GM21515 (cell line): ENCODE data around the gene USF2.

Source experiments
- ATAC-seq: cut with Tn5 transposase; IDR thresholded peaks from one replicate; pipeline ENCODE4 v1.9.1; 2021; ENCODE audit not compliant: unreplicated experiment

USF2 gene

DNA sequence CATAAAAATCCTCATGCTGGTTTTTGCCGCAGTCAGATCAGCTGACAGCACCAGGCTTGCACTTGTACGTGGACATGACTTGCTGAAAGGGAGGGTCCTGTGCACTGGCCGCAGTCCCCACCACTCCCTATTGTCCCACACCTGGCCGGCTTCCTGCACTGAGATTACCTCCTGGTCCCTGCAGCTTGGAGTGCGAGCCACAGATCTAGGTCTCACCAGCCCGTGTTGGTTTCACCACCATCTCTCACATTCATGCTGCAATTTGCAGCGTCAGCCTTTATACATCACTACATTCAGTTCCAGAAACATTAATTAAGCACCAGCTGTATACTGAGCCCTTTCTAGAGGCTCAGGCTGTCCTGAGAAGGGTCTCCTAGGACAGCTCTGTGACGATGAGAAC, 45.3 kb downstream of the USF2 start:
- ATAC-seq = no peak

DNA sequence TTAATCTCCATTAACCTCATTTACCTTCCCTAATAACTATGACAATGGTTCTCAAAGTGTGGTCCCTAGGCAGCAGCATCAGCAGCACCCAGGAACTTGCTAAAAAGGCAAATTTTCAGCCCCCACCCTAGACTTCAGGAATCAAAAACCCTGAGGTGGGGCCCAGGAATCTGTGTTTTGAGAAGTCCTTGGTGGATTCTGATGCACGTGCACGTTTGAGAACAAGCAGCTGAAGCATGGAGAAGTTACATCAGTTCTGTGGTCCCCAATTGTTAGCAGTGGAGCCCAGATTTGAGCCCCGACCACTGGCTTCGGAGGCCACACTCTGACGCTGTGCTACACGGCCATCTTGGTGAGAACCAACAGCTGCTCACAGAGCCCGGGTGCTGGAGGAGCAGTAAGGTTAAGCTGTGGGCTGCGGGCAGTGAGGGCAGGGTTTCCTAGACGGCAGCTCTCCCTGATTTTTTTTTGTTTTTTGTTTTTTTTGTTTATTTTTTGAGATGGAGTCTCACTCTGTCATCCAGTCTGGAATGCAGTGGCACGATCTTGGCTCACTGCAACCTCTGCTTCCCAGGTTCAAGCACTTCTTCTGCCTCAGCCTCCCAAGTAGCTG, 46.2 kb downstream of the USF2 start:
- no peak for ATAC-seq

DNA sequence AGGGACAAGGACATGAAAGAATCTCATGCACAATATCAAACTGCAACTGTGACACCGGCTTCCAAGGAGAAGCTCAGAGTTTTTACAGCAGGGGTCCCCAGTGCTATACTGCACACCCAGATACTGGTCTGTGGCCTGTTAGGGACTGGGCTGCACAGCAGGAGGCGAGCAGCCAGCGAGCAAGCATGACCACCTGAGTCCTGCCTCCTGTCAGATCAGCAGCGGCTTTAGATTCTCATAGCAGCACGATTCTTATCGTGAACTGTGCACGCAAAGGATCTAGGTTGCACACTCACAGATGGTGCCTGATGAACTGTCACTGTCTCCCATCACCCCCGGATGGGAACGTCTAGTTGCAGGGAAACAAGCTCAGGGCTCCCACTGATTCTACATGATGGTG, 47.1 kb downstream of the USF2 start:
- ATAC-seq = no peak

DNA sequence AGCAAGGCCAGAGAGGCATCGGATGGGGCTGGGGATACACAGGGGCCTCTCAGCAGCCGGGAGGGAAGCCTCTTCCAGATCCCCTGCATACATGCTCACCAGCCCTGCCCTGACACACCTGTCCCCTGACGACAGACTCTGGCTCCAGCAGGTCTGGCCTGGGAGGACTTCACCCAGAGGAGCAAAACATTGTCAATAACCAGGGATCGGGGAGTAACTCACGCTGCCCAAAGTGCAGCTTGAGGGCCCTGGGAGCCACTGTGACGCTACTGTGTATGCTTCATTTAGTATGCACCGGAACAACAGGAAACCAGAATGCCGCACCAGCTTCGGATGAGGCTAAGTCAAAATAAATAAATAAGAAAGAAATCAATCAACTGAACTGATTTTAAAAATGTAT, 47.8 kb downstream of the USF2 start:
- ATAC-seq = no peak

DNA sequence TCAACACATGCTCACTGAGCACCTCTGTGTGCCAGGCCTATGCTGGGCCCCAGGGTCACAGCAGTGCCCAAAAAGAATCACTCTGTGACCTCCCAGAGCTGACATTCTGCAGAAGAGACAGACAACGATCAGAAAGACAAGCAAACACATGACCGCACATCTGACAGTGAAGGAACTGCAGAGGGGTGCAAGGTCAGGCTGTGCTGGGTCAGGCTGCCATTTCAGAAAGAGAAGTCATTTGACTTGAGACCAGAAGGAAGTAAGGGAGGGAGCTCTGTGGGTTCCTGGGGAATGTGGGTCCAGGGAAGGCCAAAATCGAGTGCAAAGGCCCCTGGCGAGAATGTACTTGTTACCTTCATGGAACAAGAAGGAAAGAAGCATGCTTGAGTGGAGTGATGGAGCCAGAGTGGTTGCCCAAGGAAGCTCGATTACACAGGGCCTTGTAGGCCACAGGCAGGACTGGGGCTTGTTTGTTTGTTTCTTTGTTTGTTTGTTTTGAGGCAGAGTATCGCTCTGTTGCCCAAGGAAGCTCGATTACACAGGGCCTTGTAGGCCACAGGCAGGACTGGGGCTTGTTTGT, 48.8 kb downstream of the USF2 start:
- ATAC-seq = no peak

DNA sequence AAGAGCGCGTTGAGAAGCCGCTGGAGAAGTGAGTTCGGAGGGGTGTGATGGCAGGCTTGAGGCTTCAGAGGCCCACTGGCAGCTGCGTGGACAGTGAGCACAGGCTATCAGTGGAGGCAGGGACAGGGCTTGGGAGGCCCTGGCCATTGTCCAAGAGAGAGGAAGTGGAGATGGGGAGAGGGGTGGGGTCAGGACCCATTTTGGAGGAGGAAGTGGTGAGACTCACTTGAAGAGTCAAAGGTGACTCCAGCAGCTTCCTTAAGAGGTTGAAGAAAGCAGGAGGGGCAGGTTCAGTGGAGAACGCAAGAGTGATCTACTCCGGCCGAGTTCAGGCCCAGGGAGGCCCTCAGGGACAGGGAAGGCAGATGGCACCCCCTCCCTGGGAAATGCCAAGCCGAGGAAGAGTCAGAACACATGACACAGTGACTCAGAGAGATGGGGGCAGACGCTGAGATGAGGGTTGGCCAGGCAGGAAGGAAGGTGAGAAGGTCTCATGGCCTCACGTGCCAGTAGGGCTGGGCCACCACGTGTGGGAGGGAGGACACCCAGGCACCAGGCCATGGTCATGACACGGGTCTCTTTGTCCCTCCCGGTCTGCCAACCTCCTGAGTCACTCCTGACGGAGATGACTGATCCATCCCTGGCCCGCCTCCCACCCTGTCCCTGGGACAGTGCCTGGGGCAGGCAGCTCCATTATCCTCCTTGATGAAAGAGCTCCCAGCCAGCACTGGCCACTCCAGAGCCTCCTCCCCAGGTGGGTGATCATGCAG, 50.1 kb downstream of the USF2 start:
- ATAC-seq = no peak

DNA sequence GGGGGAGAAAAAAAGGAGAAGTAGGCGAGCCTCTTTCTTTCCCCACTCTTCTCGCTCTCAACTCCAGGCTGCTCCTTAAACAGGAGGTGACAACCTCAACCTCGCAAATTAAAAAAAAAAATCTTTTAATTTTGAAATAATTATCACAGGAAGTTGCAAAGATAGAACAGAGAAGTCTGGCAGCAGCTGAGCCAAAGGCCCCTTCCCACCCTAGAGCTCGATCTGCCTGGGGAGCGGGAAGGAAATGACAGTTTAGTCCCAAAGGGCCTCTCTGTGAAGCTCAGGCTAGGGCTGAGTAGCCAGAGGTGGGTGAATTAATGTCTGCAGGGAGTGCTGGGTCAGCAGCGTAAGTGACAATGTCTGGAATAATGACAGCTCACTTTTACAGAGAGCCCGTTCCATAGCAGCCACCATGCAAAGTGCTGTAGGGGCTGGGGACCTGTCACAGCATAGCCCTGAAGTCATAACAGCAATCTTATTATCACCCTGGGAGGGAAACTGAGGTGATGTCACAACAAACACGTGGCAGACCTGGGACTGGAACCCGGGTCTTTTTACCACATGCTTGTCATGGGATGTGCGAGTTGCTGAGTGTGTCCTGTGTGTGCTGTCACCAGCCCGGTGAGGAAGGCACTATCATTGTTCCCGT, 51.4 kb downstream of the USF2 start:
- no peak for ATAC-seq

DNA sequence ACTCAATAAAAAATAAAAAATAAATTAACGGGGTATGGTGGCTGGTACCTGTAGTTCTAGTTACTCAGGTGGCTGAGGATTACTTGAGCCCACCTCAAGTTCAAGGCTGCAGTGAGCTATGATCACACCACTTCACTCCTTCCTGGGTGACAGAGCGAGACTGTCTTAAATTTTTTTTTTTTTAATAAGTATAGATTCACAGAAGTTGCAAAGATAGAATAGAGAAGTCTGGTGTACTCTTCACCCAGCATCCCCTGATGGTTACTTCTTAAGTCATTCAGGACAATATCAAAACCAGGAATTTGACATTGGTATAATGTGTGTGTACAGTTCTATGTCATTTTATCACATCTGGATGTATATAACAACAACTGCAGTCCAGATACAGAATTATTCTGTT, 52.5 kb downstream of the USF2 start:
- ATAC-seq = no peak

- no peak for ATAC-seq
Observed at GRCh38 chr19:35322014-35322413, 53.3 kb downstream of the USF2 start.

GRCh38 chr19:35327642-35328041, 58.9 kb downstream of the USF2 start:
- no peak for ATAC-seq

DNA sequence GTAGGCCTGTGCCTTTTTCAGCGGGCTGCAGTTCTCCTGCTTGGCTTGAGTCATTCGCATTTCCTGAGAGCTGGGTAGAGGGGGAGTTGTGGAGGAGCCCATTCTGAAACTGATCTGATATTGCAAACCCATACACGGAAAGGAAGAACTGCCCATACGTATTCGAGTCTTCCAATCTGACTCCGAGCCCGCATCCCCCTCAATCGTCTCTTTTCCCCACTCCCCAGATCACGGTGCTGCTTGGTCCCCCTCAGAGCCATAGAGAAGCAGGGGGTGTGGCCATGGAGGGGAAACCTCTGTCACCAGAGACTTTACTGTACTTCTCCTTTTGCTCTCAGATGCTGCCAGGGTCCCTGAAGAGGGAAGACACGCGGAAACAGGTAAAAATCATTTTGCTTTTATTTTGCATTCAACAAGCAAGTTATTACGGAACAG, 60.1 kb downstream of the USF2 start, which contains the start of gene CD22:
Gene CD22 (plus strand): TSS at position 337 of the 435 bp plus-strand sequence. CDS start 2,854 bp downstream, outside the sequence.
- ATAC-seq = peak; percentile 33

GRCh38 chr19:35329323-35329722, 60.6 kb downstream of the USF2 start:
- ATAC-seq = peak; percentile 2
